H1 (cell line): ENCODE data around the gene CACNA2D4. TPM values are rescaled to one million over a fixed set of nuclear protein-coding genes. Genes with fewer than 3 reads are reported as not detected.

Experiments
- polyA plus RNA-seq, 7 experiments: library from polyadenylated mRNA; depleted of rRNA in 3 of 7; stranded (reverse) in 5 of 7; unstranded in 2 of 7; fragments of >200 nt in 5 of 7; fragments of 200-250 nt in 2 of 7; gene quantifications; 1 replicate in 5 of 7; 2 replicates in 1 of 7; 4 replicates in 1 of 7; pipeline versions ENCODE4 v1.2.1 to v1.2.3, GENCODE V29; 2011 to 2013; ENCODE audit warnings: missing spikeins in 2 of 7, mixed read lengths in 2 of 7
- total RNA-seq: library from RNA; stranded (reverse); fragmentation: NEBNext Ultra II Directional; extraction: Animal tissue kit (Norgen Biotek cat#: 25700); gene quantifications from 2 replicates; pipeline ENCODE4 v1.2.1, GENCODE V29; 2021
- TF ChIP-seq, protein P1 (sequence below): fragments of 300-600 bp; sonication (generic); IDR thresholded peaks from 2 replicates; pipeline ENCODE4 v1.7.1; 2012; ENCODE audit warnings: low read length, moderate library complexity, mild to moderate bottlenecking, inconsistent platforms; ENCODE audit not compliant: insufficient replicate concordance
- TF ChIP-seq, protein P2 (sequence below): IDR thresholded peaks from 2 replicates; pipeline ENCODE4 v1.6.1; 2011; ENCODE audit warnings: low read length, improper control_type of control experiment

Gene CACNA2D4
- total and polyA plus RNA-seq, 2 of the 8 experiments (the other 6 are each of a cell fraction or from before 2014, with no cell fraction given), result 0.44 to 0.88 TPM

DNA sequence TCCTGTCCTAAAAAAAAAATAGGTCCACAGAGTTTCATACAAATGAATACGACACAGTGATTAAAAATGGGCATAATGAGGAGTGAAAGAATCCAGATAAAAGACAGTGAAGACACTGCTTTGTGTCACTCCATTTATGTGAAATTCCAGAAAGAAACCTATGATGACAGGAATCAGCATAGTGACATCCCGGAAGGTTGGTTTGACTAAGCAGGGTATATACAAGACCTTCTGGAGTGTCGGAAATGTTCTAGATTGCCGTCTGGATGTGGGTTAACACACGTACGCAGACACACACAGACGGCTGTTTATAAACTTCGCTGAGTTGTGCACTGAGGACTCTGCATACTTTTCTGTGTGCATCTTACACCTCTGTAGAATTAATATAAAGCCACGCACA is 13.2 kb upstream of the CACNA2D4 start (continued):
- TF ChIP-seq, protein P1, sequence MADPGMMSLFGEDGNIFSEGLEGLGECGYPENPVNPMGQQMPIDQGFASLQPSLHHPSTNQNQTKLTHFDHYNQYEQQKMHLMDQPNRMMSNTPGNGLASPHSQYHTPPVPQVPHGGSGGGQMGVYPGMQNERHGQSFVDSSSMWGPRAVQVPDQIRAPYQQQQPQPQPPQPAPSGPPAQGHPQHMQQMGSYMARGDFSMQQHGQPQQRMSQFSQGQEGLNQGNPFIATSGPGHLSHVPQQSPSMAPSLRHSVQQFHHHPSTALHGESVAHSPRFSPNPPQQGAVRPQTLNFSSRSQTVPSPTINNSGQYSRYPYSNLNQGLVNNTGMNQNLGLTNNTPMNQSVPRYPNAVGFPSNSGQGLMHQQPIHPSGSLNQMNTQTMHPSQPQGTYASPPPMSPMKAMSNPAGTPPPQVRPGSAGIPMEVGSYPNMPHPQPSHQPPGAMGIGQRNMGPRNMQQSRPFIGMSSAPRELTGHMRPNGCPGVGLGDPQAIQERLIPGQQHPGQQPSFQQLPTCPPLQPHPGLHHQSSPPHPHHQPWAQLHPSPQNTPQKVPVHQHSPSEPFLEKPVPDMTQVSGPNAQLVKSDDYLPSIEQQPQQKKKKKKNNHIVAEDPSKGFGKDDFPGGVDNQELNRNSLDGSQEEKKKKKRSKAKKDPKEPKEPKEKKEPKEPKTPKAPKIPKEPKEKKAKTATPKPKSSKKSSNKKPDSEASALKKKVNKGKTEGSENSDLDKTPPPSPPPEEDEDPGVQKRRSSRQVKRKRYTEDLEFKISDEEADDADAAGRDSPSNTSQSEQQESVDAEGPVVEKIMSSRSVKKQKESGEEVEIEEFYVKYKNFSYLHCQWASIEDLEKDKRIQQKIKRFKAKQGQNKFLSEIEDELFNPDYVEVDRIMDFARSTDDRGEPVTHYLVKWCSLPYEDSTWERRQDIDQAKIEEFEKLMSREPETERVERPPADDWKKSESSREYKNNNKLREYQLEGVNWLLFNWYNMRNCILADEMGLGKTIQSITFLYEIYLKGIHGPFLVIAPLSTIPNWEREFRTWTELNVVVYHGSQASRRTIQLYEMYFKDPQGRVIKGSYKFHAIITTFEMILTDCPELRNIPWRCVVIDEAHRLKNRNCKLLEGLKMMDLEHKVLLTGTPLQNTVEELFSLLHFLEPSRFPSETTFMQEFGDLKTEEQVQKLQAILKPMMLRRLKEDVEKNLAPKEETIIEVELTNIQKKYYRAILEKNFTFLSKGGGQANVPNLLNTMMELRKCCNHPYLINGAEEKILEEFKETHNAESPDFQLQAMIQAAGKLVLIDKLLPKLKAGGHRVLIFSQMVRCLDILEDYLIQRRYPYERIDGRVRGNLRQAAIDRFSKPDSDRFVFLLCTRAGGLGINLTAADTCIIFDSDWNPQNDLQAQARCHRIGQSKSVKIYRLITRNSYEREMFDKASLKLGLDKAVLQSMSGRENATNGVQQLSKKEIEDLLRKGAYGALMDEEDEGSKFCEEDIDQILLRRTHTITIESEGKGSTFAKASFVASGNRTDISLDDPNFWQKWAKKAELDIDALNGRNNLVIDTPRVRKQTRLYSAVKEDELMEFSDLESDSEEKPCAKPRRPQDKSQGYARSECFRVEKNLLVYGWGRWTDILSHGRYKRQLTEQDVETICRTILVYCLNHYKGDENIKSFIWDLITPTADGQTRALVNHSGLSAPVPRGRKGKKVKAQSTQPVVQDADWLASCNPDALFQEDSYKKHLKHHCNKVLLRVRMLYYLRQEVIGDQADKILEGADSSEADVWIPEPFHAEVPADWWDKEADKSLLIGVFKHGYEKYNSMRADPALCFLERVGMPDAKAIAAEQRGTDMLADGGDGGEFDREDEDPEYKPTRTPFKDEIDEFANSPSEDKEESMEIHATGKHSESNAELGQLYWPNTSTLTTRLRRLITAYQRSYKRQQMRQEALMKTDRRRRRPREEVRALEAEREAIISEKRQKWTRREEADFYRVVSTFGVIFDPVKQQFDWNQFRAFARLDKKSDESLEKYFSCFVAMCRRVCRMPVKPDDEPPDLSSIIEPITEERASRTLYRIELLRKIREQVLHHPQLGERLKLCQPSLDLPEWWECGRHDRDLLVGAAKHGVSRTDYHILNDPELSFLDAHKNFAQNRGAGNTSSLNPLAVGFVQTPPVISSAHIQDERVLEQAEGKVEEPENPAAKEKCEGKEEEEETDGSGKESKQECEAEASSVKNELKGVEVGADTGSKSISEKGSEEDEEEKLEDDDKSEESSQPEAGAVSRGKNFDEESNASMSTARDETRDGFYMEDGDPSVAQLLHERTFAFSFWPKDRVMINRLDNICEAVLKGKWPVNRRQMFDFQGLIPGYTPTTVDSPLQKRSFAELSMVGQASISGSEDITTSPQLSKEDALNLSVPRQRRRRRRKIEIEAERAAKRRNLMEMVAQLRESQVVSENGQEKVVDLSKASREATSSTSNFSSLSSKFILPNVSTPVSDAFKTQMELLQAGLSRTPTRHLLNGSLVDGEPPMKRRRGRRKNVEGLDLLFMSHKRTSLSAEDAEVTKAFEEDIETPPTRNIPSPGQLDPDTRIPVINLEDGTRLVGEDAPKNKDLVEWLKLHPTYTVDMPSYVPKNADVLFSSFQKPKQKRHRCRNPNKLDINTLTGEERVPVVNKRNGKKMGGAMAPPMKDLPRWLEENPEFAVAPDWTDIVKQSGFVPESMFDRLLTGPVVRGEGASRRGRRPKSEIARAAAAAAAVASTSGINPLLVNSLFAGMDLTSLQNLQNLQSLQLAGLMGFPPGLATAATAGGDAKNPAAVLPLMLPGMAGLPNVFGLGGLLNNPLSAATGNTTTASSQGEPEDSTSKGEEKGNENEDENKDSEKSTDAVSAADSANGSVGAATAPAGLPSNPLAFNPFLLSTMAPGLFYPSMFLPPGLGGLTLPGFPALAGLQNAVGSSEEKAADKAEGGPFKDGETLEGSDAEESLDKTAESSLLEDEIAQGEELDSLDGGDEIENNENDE, result no peak
- TF ChIP-seq, protein P2, sequence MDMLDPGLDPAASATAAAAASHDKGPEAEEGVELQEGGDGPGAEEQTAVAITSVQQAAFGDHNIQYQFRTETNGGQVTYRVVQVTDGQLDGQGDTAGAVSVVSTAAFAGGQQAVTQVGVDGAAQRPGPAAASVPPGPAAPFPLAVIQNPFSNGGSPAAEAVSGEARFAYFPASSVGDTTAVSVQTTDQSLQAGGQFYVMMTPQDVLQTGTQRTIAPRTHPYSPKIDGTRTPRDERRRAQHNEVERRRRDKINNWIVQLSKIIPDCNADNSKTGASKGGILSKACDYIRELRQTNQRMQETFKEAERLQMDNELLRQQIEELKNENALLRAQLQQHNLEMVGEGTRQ, result no peak
